HepG2 (cell line): ENCODE data around the gene PRDM11. TPM values are rescaled to one million over a fixed set of nuclear protein-coding genes. Genes with fewer than 3 reads are reported as not detected.
A peak's percentile ranks its signal among the peaks of the same experiment; 100 is the strongest.

Source experiments
- ZSCAN25 ChIP-seq: sonication (generic); formaldehyde crosslinking; IDR thresholded peaks from 2 replicates; pipeline ENCODE4 v1.8.0; 2022; ENCODE audit warnings: mild to moderate bottlenecking, missing genetic modification reagents
- polyA plus RNA-seq, 8 experiments: library from polyadenylated mRNA; depleted of rRNA in 3 of 8; stranded (reverse) in 7 of 8; unstranded in 1 of 8; fragments of >200 nt; fragmentation: Illumina TruSeq in 4 of 8; extraction: Trizol in 4 of 8; gene quantifications; 2 replicates each; pipeline versions ENCODE4 v1.2.1 to v1.2.3, GENCODE V29; 2011 to 2016; ENCODE audit warnings: low read depth in 4 of 8, missing spikeins in 1 of 8, mixed read lengths in 1 of 8; ENCODE audit not compliant: insufficient read depth in 1 of 8
- total RNA-seq, 5 experiments: library from RNA; depleted of rRNA; stranded (reverse); fragments of >200 nt; fragmentation: Illumina TruSeq; extraction: Trizol; gene quantifications; 2 replicates each; pipeline ENCODE4 v1.2.3, GENCODE V29; 2016; ENCODE audit warnings: low read depth in 1 of 5
- TF ChIP-seq, protein P1 (sequence below): sonication (generic); formaldehyde crosslinking; IDR thresholded peaks from 2 replicates; pipeline ENCODE4 v1.5.1; 2020; ENCODE audit warnings: mild to moderate bottlenecking, missing genetic modification reagents, moderate library complexity
- TF ChIP-seq, protein P2 (sequence below), 2 experiments: sonication (generic) in 1 of 2; formaldehyde crosslinking in 1 of 2; IDR thresholded peaks; 2 replicates each; pipeline versions ENCODE4 v1.5.1 to v1.6.1; 2011 to 2020; ENCODE audit warnings: borderline replicate concordance in 1 of 2, low read depth in 1 of 2, low read length in 1 of 2, mild to moderate bottlenecking in 1 of 2, missing genetic modification reagents in 1 of 2, moderate library complexity in 1 of 2

PRDM11 gene
- total and polyA plus RNA-seq, 2 of the 13 experiments (the other 11 are each of a cell fraction or from before 2014, with no cell fraction given): 3.4 to 4.7 TPM

- TF ChIP-seq, protein P1, sequence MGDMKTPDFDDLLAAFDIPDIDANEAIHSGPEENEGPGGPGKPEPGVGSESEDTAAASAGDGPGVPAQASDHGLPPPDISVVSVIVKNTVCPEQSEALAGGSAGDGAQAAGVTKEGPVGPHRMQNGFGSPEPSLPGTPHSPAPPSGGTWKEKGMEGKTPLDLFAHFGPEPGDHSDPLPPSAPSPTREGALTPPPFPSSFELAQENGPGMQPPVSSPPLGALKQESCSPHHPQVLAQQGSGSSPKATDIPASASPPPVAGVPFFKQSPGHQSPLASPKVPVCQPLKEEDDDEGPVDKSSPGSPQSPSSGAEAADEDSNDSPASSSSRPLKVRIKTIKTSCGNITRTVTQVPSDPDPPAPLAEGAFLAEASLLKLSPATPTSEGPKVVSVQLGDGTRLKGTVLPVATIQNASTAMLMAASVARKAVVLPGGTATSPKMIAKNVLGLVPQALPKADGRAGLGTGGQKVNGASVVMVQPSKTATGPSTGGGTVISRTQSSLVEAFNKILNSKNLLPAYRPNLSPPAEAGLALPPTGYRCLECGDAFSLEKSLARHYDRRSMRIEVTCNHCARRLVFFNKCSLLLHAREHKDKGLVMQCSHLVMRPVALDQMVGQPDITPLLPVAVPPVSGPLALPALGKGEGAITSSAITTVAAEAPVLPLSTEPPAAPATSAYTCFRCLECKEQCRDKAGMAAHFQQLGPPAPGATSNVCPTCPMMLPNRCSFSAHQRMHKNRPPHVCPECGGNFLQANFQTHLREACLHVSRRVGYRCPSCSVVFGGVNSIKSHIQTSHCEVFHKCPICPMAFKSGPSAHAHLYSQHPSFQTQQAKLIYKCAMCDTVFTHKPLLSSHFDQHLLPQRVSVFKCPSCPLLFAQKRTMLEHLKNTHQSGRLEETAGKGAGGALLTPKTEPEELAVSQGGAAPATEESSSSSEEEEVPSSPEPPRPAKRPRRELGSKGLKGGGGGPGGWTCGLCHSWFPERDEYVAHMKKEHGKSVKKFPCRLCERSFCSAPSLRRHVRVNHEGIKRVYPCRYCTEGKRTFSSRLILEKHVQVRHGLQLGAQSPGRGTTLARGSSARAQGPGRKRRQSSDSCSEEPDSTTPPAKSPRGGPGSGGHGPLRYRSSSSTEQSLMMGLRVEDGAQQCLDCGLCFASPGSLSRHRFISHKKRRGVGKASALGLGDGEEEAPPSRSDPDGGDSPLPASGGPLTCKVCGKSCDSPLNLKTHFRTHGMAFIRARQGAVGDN (CRISPR knock-in tag): peak; percentile 63
- TF ChIP-seq, protein P2, sequence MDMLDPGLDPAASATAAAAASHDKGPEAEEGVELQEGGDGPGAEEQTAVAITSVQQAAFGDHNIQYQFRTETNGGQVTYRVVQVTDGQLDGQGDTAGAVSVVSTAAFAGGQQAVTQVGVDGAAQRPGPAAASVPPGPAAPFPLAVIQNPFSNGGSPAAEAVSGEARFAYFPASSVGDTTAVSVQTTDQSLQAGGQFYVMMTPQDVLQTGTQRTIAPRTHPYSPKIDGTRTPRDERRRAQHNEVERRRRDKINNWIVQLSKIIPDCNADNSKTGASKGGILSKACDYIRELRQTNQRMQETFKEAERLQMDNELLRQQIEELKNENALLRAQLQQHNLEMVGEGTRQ (IDR thresholded peaks at IDR 0.05; ENCODE audit: low read depth, low read length): no peak
- TF ChIP-seq, protein P2 (CRISPR knock-in tag; IDR thresholded peaks at IDR 0.05; ENCODE audit: borderline replicate concordance): no peak
- TF ChIP-seq ZSCAN25 (CRISPR knock-in tag): 0 out of 2 replicates have a peak, but pooled peaks have one; percentile 9
These were observed 34.9 kb downstream of the PRDM11 start (continued) for GRCh38 chr11:45181193-45181888.
